ENCODE data around the gene HDAC3. TPM values are rescaled to one million over a fixed set of nuclear protein-coding genes. Genes with fewer than 3 reads are reported as not detected.

The HDAC3 gene
- total and polyA plus RNA-seq, 2 donors from 2014 or later: 44.7 to 47.5 TPM

DNA sequence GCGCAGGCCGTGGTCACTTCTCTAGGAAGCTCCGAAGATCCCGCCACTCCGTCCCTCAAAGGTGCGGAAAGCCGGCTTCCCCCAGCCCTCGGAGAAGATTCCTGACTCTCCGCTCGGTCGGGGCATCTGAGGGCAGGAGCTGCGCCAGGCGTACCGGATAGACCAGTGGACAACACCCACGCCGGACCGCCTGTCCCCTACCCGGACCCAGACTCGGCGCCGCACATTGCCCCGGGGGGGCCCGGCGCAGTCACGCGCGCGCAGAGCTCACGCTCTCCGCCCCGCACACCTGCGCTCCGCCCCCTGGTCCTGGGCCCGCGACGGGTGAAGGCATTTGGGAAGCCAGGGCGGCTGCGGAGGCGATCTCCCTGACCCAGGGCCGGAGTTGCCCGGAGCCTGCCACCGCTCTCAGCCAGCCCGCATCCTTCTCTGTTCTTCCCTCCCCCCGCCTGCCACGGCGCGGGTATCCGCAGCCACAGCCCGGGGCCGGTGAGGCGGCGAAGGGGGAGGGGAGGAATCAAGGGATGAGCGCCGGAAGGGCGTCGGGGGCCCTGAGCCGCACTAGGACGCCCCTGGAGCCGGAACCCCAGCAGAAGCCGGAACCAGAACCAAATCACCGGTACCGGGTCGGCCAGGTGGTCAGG is 596 bp upstream of the HDAC3 start:
- peaks cover 3 to 17% (median 9%) of the 10 kb centered on the region in 3 donors for H3K4me1 ChIP-seq (ENCODE audit: control insufficient read depth in 2 of 3, insufficient read depth in 2 of 3, low read depth in 1 of 3, low read length in 3 of 3)
- H3K4me3 ChIP-seq (ENCODE audit: low read length in 3 of 3): peak overlapping the region; percentile 46 to 95 (median 49)
- DNase-seq (peak in 3 of 5 donors; percentile 42 to 87 (median 83)), FAIRE-seq (no peak)
- H3K27me3 ChIP-seq (ENCODE audit: control insufficient read depth, insufficient read depth, low read length): peaks cover 8% of the 10 kb centered on the region
- TF ChIP-seq, protein P1, sequence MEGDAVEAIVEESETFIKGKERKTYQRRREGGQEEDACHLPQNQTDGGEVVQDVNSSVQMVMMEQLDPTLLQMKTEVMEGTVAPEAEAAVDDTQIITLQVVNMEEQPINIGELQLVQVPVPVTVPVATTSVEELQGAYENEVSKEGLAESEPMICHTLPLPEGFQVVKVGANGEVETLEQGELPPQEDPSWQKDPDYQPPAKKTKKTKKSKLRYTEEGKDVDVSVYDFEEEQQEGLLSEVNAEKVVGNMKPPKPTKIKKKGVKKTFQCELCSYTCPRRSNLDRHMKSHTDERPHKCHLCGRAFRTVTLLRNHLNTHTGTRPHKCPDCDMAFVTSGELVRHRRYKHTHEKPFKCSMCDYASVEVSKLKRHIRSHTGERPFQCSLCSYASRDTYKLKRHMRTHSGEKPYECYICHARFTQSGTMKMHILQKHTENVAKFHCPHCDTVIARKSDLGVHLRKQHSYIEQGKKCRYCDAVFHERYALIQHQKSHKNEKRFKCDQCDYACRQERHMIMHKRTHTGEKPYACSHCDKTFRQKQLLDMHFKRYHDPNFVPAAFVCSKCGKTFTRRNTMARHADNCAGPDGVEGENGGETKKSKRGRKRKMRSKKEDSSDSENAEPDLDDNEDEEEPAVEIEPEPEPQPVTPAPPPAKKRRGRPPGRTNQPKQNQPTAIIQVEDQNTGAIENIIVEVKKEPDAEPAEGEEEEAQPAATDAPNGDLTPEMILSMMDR (IDR thresholded peaks at IDR 0.05; ENCODE audit: borderline replicate concordance, extremely low read depth, insufficient read depth): no peak
- peak overlapping the region; percentile 26 to 69 for H3K27ac ChIP-seq (ENCODE audit: low read depth in 2 of 2, low read length in 2 of 2)
- H3K9me3 ChIP-seq (ENCODE audit: control insufficient read depth in 2 of 3, insufficient read depth in 1 of 3, low read length in 3 of 3): no peaks in the 10 kb centered on the region
- H3K9ac ChIP-seq (ENCODE audit: low read length in 3 of 3): peak overlapping the region in 1 of 3 donors; percentile 98
- peaks cover 0 to 3% (median 0%) of the 10 kb centered on the region in 3 donors for H3K36me3 ChIP-seq (ENCODE audit: control insufficient read depth in 2 of 3, insufficient read depth in 3 of 3, low read length in 3 of 3)
- intact Hi-C loops (cut with DNase I): no loop called here

DNA sequence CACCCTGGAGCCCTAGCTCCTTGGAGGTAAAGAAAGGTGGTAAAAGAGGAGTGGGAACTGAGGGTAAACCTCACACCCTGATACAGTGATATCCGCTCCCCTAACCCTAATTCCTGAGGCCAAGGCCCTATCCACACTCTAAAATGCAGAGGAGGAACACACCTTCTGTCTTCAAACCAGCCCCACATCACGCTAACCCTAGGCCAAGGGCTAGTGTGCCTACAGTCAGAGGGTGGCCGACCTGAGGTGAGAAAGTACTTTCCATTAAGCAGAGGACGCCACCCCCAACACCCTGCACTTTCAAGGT is 590 bp downstream of the HDAC3 start:
- TF ChIP-seq, protein P1 (IDR thresholded peaks at IDR 0.05; ENCODE audit: borderline replicate concordance, extremely low read depth, insufficient read depth): no peak
- Histone ChIP-seq H3K27me3 (ENCODE audit: control insufficient read depth, insufficient read depth, low read length) (peaks cover 8% of the 10 kb centered on the region), H3K9me3 (ENCODE audit: control insufficient read depth in 2 of 3, insufficient read depth in 1 of 3, low read length in 3 of 3) (no peaks in the 10 kb centered on the region), H3K9ac (ENCODE audit: low read length in 3 of 3) (peak overlapping the region; percentile 83 to 98 (median 91)), H3K36me3 (ENCODE audit: control insufficient read depth in 2 of 3, insufficient read depth in 3 of 3, low read length in 3 of 3) (peaks cover 0 to 3% (median 0%) of the 10 kb centered on the region in 3 donors), H3K4me3 (ENCODE audit: low read length in 3 of 3) (peak overlapping the region; percentile 93 to 96 (median 95)), H3K27ac (ENCODE audit: low read depth in 2 of 2, low read length in 2 of 2) (peak overlapping the region in 1 of 2 donors; percentile 69), H3K4me1 (ENCODE audit: control insufficient read depth in 2 of 3, insufficient read depth in 2 of 3, low read depth in 1 of 3, low read length in 3 of 3) (peaks cover 3 to 17% (median 9%) of the 10 kb centered on the region in 3 donors)
- intact Hi-C loops (cut with DNase I): no loop called here
- FAIRE-seq: no peak
- no peak for DNase-seq

DNA sequence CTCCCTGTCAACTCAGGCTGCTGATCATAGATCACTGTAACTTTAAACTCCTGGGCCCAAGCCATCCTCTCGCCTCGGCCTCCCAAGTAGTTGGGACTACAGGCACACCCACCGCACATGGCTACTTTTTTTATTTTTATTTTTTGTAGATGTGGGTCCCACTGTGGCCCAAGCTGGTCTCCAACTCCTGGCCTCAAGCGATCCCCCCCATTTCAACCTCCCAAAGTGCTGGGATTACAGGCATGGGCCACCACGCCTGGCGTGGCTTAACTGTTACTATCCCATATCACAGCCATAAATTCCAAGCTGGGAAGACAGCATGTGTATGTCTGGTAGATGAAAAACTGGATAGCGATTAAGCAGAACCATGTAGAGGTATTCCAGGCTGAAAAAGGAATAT is 1.0 kb downstream of the HDAC3 start:
- H3K9me3 ChIP-seq (ENCODE audit: control insufficient read depth in 2 of 3, insufficient read depth in 1 of 3, low read length in 3 of 3): no peaks in the 10 kb centered on the region
- peaks cover 3 to 17% (median 9%) of the 10 kb centered on the region in 3 donors for H3K4me1 ChIP-seq (ENCODE audit: control insufficient read depth in 2 of 3, insufficient read depth in 2 of 3, low read depth in 1 of 3, low read length in 3 of 3)
- intact Hi-C loops (cut with DNase I): no loop called here
- peaks cover 0 to 3% (median 0%) of the 10 kb centered on the region in 3 donors for H3K36me3 ChIP-seq (ENCODE audit: control insufficient read depth in 2 of 3, insufficient read depth in 3 of 3, low read length in 3 of 3)
- DNase-seq: no peak
- FAIRE-seq: no peak
- peak overlapping the region; percentile 93 to 96 (median 95) for H3K4me3 ChIP-seq (ENCODE audit: low read length in 3 of 3)
- TF ChIP-seq, protein P1 (IDR thresholded peaks at IDR 0.05; ENCODE audit: borderline replicate concordance, extremely low read depth, insufficient read depth): no peak
- H3K9ac ChIP-seq (ENCODE audit: low read length in 3 of 3): peak overlapping the region; percentile 83 to 98 (median 91)
- no peak overlapping the region for H3K27ac ChIP-seq (ENCODE audit: low read depth in 2 of 2, low read length in 2 of 2)
- H3K27me3 ChIP-seq (ENCODE audit: control insufficient read depth, insufficient read depth, low read length): peaks cover 8% of the 10 kb centered on the region

Data from kidney (tissue), 14 donors.